OCI-LY1 (cell line): Measurements from ENCODE around the gene DUSP16.

Source experiments
- EZH2 ChIP-seq: fragments of 200-600 bp; sonication (generic), shearing (Covaris generic); IDR thresholded peaks from 2 replicates; pipeline ENCODE4 v1.8.0; 2017; ENCODE audit warnings: borderline replicate concordance, mixed run types, mild to moderate bottlenecking, antibody characterized with exemption, low read length, moderate library complexity, mixed read lengths
- TF ChIP-seq, protein P1 (sequence below): fragments of 200-600 bp; sonication (generic), shearing (Covaris generic); IDR thresholded peaks from 2 replicates; pipeline ENCODE4 v1.5.1; 2017; ENCODE audit warnings: mild to moderate bottlenecking, antibody characterized with exemption, low read length, moderate library complexity, mixed read lengths

DNA sequence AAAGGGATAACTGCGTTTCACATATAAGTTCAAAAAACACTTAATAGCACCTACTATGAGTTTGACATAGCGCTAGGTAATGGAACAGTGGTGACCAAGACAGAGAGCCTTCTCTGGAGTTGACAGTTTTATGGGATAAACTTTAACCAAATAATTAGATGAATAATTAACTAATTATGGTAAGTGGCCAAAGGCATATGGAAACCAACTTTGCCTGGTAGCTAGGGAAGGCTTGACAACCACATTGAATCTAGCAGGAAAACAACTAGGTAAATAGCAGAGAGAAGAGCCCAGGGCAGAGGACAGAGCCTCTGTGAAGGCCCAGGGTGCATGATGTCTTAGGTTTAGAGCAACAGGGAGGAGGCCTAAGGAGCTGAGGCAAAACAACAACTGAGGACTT lies 52.1 kb downstream of the DUSP16 start:
- TF ChIP-seq, protein P1, sequence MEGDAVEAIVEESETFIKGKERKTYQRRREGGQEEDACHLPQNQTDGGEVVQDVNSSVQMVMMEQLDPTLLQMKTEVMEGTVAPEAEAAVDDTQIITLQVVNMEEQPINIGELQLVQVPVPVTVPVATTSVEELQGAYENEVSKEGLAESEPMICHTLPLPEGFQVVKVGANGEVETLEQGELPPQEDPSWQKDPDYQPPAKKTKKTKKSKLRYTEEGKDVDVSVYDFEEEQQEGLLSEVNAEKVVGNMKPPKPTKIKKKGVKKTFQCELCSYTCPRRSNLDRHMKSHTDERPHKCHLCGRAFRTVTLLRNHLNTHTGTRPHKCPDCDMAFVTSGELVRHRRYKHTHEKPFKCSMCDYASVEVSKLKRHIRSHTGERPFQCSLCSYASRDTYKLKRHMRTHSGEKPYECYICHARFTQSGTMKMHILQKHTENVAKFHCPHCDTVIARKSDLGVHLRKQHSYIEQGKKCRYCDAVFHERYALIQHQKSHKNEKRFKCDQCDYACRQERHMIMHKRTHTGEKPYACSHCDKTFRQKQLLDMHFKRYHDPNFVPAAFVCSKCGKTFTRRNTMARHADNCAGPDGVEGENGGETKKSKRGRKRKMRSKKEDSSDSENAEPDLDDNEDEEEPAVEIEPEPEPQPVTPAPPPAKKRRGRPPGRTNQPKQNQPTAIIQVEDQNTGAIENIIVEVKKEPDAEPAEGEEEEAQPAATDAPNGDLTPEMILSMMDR = no peak
- TF ChIP-seq EZH2 = no peak
